Naive B cell (primary cell): ENCODE data around the gene SMAD6. TPM values are rescaled to one million over a fixed set of nuclear protein-coding genes. Genes with fewer than 3 reads are reported as not detected.
A peak's percentile ranks its signal among the peaks of the same experiment; 100 is the strongest.

Experiments
- ATAC-seq, 2 donors: fragments of 150-1000 bp; cut with Tn5 transposase; 2 replicates each; pipeline ENCODE4 v1.10.0; 2021; ENCODE audit warnings: low read depth in 2 of 2, mild to moderate bottlenecking in 2 of 2, moderate library complexity in 2 of 2
- DNase-seq: peaks from one replicate; pipeline ENCODE4 v3.0.0; 2022
- H3K27ac Mint-ChIP-seq, 6 donors: one replicate each; pipeline ENCODE4 v1.8.0; 2020 to 2022; ENCODE audit warnings: mild to moderate bottlenecking in 6 of 6, mixed read lengths in 6 of 6, moderate library complexity in 5 of 6, inconsistent platforms in 2 of 6
- H3K27me3 Mint-ChIP-seq, 3 donors: one replicate each; pipeline ENCODE4 v1.8.0; 2021 to 2022; ENCODE audit warnings: mixed read lengths in 3 of 3, mild to moderate bottlenecking in 1 of 3
- H3K36me3 Mint-ChIP-seq, 2 donors: one replicate each; pipeline ENCODE4 v1.8.0; 2020 to 2022; ENCODE audit warnings: mixed read lengths in 2 of 2, inconsistent platforms in 1 of 2, mild to moderate bottlenecking in 1 of 2
- H3K4me1 Mint-ChIP-seq, 3 donors: one replicate each; pipeline ENCODE4 v1.8.0; 2020 to 2022; ENCODE audit warnings: mixed read lengths in 3 of 3, inconsistent platforms in 1 of 3, mild to moderate bottlenecking in 1 of 3, moderate library complexity in 1 of 3
- H3K4me3 Mint-ChIP-seq, 8 donors: one replicate each; pipeline ENCODE4 v1.8.0; 2020 to 2022; ENCODE audit warnings: mild to moderate bottlenecking in 8 of 8, mixed read lengths in 8 of 8, moderate library complexity in 8 of 8, inconsistent platforms in 2 of 8
- H3K9me3 Mint-ChIP-seq, 7 donors: one replicate each; pipeline ENCODE4 v1.8.0; 2020 to 2022; ENCODE audit warnings: mixed read lengths in 7 of 7, mild to moderate bottlenecking in 5 of 7, inconsistent platforms in 2 of 7, moderate library complexity in 1 of 7
- polyA plus RNA-seq, 6 donors: library from polyadenylated mRNA; unstranded; fragments of 300-500 nt; fragmentation: Illumina TruSeq; gene quantifications; one replicate each; pipeline ENCODE4 v1.2.3, GENCODE V29; 2021; ENCODE audit warnings: low read depth in 6 of 6

The SMAD6 gene
- polyA plus RNA-seq, result not detected

DNA sequence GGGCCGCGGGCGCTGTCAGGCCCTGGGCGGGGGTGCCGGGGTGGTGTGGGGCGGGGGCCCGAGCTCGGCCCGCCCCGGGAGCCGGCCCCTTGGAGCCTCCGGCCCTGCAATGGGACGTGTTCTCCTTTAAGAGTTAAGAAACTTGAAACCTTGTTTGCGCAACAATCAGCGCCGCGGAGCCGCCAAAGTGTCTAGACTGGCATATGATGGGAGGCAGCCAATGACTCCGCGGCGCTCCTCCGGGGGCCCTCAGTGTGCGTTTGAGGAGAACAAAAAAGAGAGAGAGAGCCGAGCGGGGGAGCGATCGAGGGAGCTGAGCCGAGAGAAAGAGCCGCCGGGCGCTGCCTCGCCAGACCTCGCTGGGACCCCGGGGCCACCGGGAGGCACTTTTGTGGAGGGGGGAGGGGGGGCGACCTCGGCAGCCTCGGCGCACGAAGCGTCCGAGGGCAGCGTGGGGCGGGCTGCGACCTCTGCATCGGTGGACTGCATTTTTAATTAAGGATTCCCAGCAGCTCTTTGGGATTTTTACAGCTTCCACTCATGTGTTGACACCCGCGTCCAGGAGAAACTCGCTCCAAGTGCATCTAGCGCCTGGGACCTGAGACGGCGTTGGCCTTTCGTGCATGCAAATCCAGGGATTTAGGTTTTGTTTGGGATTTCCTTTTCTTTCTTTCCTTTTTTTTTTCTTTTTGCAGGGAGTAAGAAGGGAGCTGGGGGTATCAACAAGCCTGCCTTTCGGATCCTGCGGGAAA lies at the start of gene SMAD6:
Gene SMAD6, plus strand, starts transcription at position 202 of the 752 bp plus-strand sequence. CDS start 1,023 bp downstream, outside the sequence.
- ATAC-seq, result peak; percentile 44 to 64
- DNase-seq, result peak; percentile 77
- peaks cover 9 to 26% (median 19%) of the 10 kb centered on the region in 3 donors for H3K4me1 Mint-ChIP-seq
- H3K27ac Mint-ChIP-seq, result peak within 1 kb of the TSS; percentile 73 to 97 (median 82)
- no peaks in the 10 kb centered on the region for H3K9me3 Mint-ChIP-seq
- no peaks in the 10 kb centered on the region for H3K36me3 Mint-ChIP-seq
- H3K27me3 Mint-ChIP-seq, result peaks cover 11 to 24% (median 22%) of the 10 kb centered on the region in 3 donors
- peak within 1 kb of the TSS; percentile 85 to 97 (median 94) for H3K4me3 Mint-ChIP-seq

GRCh38 chr15:66652806-66653205 lies 49.2 kb upstream of the SMAD6 start:
- H3K4me3 Mint-ChIP-seq, result peak overlapping the region in 2 of 8 donors; percentile 10 to 70
- H3K9me3 Mint-ChIP-seq, result no peaks in the 10 kb centered on the region
- H3K27me3 Mint-ChIP-seq, result peaks cover 0 to 52% (median 47%) of the 10 kb centered on the region in 3 donors
- ATAC-seq (no peak), DNase-seq (no peak)
- H3K36me3 Mint-ChIP-seq, result no peaks in the 10 kb centered on the region
- peak overlapping the region in 1 of 6 donors; percentile 65 for H3K27ac Mint-ChIP-seq
- peaks cover 0 to 11% (median 0%) of the 10 kb centered on the region in 3 donors for H3K4me1 Mint-ChIP-seq

DNA sequence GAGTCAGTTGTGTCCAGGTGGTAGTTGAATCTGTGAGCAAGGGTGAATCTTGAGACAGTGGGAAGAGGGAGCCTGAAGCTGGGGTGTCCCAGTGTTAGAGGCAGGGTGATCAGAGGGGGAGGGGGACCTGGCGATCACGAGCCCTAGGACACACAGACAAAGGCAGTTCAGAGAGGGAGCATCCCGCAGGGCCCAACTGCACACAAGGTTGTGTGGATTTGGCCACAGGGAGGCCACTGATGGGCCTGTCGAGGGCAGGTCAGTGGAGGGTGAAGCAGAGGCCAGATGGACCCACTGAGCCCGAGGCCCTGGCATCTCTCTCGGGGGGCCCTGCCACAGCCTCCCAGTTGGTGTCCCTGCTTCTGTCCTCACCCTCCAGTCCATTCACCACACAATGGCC lies 48.6 kb upstream of the SMAD6 start:
- peaks cover 0 to 11% (median 0%) of the 10 kb centered on the region in 3 donors for H3K4me1 Mint-ChIP-seq
- peaks cover 0 to 52% (median 47%) of the 10 kb centered on the region in 3 donors for H3K27me3 Mint-ChIP-seq
- no peaks in the 10 kb centered on the region for H3K36me3 Mint-ChIP-seq
- no peak for DNase-seq
- H3K27ac Mint-ChIP-seq, result no peak overlapping the region
- no peak for ATAC-seq
- no peaks in the 10 kb centered on the region for H3K9me3 Mint-ChIP-seq
- H3K4me3 Mint-ChIP-seq, result no peak overlapping the region

DNA sequence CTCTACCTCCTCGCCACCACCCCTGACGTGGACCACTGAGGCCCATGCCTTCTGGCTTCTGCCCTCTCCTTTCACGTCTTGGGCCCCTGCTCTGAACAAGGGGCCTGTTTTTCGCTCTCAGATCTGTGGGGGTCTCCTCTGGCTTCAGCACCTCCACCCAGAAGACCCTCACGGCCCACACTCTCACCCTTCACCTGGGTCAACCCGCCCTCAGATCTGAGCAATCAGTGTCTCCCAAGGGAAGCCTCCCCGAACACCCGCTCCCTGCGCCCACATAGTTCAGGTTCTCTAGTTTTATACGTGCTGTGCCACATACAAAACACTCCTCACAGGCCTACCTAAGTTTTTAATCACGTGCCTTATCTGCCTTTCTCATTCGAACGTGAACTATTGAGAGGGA lies 48.2 kb upstream of the SMAD6 start:
- no peak for ATAC-seq
- peak; percentile 9 for DNase-seq
- peaks cover 0 to 11% (median 0%) of the 10 kb centered on the region in 3 donors for H3K4me1 Mint-ChIP-seq
- H3K27me3 Mint-ChIP-seq, result peaks cover 0 to 55% (median 52%) of the 10 kb centered on the region in 3 donors
- no peaks in the 10 kb centered on the region for H3K36me3 Mint-ChIP-seq
- H3K4me3 Mint-ChIP-seq, result peak overlapping the region in 3 of 8 donors; percentile 43 to 80 (median 80)
- H3K27ac Mint-ChIP-seq, result peak overlapping the region in 3 of 6 donors; percentile 46 to 85 (median 67)
- no peaks in the 10 kb centered on the region for H3K9me3 Mint-ChIP-seq

- H3K27ac Mint-ChIP-seq, result peak overlapping the region in 2 of 6 donors; percentile 46 to 67
These were observed 47.7 kb upstream of the SMAD6 start for GRCh38 chr15:66654361-66654738.

GRCh38 chr15:66654739-66655375 lies 47.2 kb upstream of the SMAD6 start:
- H3K27ac Mint-ChIP-seq, result peak overlapping the region in 1 of 6 donors; percentile 93

More at GRCh38 chr15:66654361-66654738, 47.7 kb upstream of the SMAD6 start:
- Mint-ChIP-seq H3K4me3 (peak overlapping the region in 4 of 8 donors; percentile 43 to 80 (median 78)), H3K36me3 (no peaks in the 10 kb centered on the region), H3K9me3 (no peaks in the 10 kb centered on the region), H3K4me1 (peaks cover 0 to 11% (median 0%) of the 10 kb centered on the region in 3 donors), H3K27me3 (peaks cover 0 to 58% (median 57%) of the 10 kb centered on the region in 3 donors)
- ATAC-seq (no peak), DNase-seq (peak; percentile 14)

DNA sequence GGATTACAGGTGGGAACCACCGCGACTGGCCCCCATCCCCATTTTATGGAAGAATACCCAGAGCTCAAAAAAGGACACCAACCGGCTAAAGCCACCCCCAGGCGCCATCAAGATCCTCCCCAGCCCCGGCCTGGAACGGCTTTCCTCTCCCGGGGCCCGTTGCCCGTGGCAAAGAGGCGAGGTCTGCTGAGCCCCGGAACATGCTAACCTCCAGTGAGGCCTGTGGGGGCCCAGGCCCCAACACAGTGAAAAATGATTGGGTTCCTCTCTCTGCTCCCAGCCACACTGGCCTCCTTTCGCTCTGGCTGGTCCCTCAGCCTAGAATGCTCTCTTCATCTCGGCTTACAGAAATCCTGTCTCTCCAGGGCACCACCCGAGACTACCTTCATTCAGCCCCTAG lies 46.5 kb upstream of the SMAD6 start:
- Mint-ChIP-seq H3K4me3 (peak overlapping the region in 7 of 8 donors; percentile 13 to 85 (median 47)), H3K27me3 (peaks cover 0 to 58% (median 57%) of the 10 kb centered on the region in 3 donors), H3K4me1 (peaks cover 0 to 11% (median 0%) of the 10 kb centered on the region in 3 donors), H3K36me3 (no peaks in the 10 kb centered on the region), H3K27ac (peak overlapping the region in 1 of 6 donors; percentile 93), H3K9me3 (no peaks in the 10 kb centered on the region)
- DNase-seq, result no peak
- ATAC-seq, result no peak

More at GRCh38 chr15:66654739-66655375, 47.2 kb upstream of the SMAD6 start:
- DNase-seq (peak; percentile 36), ATAC-seq (peak in 1 of 2 donors; percentile 30)
- Mint-ChIP-seq H3K27me3 (peaks cover 0 to 58% (median 57%) of the 10 kb centered on the region in 3 donors), H3K9me3 (no peaks in the 10 kb centered on the region), H3K36me3 (no peaks in the 10 kb centered on the region), H3K4me3 (peak overlapping the region in 5 of 8 donors; percentile 17 to 85 (median 81)), H3K4me1 (peaks cover 0 to 11% (median 0%) of the 10 kb centered on the region in 3 donors)

GRCh38 chr15:66655997-66656396 lies 46.0 kb upstream of the SMAD6 start:
- H3K4me3 Mint-ChIP-seq, result peak overlapping the region in 3 of 8 donors; percentile 13 to 75 (median 17)
- DNase-seq, result no peak
- no peaks in the 10 kb centered on the region for H3K36me3 Mint-ChIP-seq
- ATAC-seq, result no peak
- H3K27ac Mint-ChIP-seq, result peak overlapping the region in 2 of 6 donors; percentile 35 to 64
- H3K4me1 Mint-ChIP-seq, result peaks cover 0 to 11% (median 0%) of the 10 kb centered on the region in 3 donors
- H3K9me3 Mint-ChIP-seq, result no peaks in the 10 kb centered on the region
- H3K27me3 Mint-ChIP-seq, result peaks cover 0 to 58% (median 57%) of the 10 kb centered on the region in 3 donors

GRCh38 chr15:66657185-66658020 lies 44.6 kb upstream of the SMAD6 start:
- H3K36me3 Mint-ChIP-seq, result no peaks in the 10 kb centered on the region
- peak overlapping the region in 1 of 8 donors; percentile 51 for H3K4me3 Mint-ChIP-seq
- H3K9me3 Mint-ChIP-seq, result no peaks in the 10 kb centered on the region
- no peak for DNase-seq
- ATAC-seq, result no peak
- H3K27me3 Mint-ChIP-seq, result peaks cover 0 to 53% (median 52%) of the 10 kb centered on the region in 3 donors
- H3K4me1 Mint-ChIP-seq, result peaks cover 0 to 11% (median 0%) of the 10 kb centered on the region in 3 donors
- H3K27ac Mint-ChIP-seq, result peak overlapping the region in 1 of 6 donors; percentile 66

DNA sequence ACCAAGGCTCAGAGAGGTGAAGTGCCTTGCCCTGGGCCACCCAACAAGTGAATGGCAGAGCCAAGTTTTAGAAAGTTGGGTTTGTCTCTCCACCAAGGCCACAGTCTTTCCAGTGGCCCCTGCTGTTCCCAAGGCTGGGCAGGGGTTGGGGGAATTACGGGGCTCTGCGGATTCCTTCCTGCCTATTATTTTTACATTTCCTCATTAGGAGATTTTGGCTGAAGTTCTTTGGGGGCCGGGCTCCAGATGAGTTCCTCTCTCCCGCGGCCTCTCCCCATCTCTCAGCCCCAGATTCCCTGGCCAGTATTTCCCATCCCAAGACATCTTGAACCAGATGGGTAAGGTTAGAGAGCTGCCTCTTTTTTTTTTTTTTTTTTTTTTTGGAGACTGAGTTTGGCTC lies 44.0 kb upstream of the SMAD6 start:
- H3K4me3 Mint-ChIP-seq, result no peak overlapping the region

GRCh38 chr15:66658855-66659254 lies 43.2 kb upstream of the SMAD6 start:
- peaks cover 0 to 11% (median 0%) of the 10 kb centered on the region in 3 donors for H3K4me1 Mint-ChIP-seq
- no peak for ATAC-seq

More for the DNA sequence above, 44.0 kb upstream of the SMAD6 start:
- Mint-ChIP-seq H3K27ac (no peak overlapping the region), H3K4me1 (peaks cover 0 to 11% (median 0%) of the 10 kb centered on the region in 3 donors), H3K36me3 (no peaks in the 10 kb centered on the region), H3K9me3 (no peaks in the 10 kb centered on the region), H3K27me3 (peaks cover 0 to 47% (median 46%) of the 10 kb centered on the region in 3 donors)
- ATAC-seq (no peak), DNase-seq (no peak)

GRCh38 chr15:66659384-66659783 lies 42.7 kb upstream of the SMAD6 start:
- Mint-ChIP-seq H3K4me1 (peaks cover 0 to 11% (median 0%) of the 10 kb centered on the region in 3 donors), H3K27me3 (peaks cover 0 to 33% (median 32%) of the 10 kb centered on the region in 3 donors), H3K4me3 (no peak overlapping the region), H3K36me3 (no peaks in the 10 kb centered on the region), H3K27ac (no peak overlapping the region), H3K9me3 (no peaks in the 10 kb centered on the region)
- DNase-seq, result no peak
- no peak for ATAC-seq

More at GRCh38 chr15:66658855-66659254, 43.2 kb upstream of the SMAD6 start:
- DNase-seq, result no peak
- no peak overlapping the region for H3K27ac Mint-ChIP-seq
- H3K4me3 Mint-ChIP-seq, result no peak overlapping the region
- peaks cover 0 to 38% (median 38%) of the 10 kb centered on the region in 3 donors for H3K27me3 Mint-ChIP-seq
- no peaks in the 10 kb centered on the region for H3K9me3 Mint-ChIP-seq
- H3K36me3 Mint-ChIP-seq, result no peaks in the 10 kb centered on the region
